HG03378 (cell line): ENCODE measurements around the gene RNMT.
"Not testable (repeated sequence)": the region's sequence is repeated elsewhere in the genome, so short reads cannot be mapped to it uniquely, and the experiment has no call there.

ENCODE experiments used
- ATAC-seq: cut with Tn5 transposase; IDR thresholded peaks from one replicate; pipeline ENCODE4 v1.9.1; 2021; ENCODE audit warnings: mild to moderate bottlenecking, moderate library complexity; ENCODE audit not compliant: unreplicated experiment

The RNMT gene

GRCh38 chr18:13730481-13730880 is 4.0 kb downstream of the RNMT start:
- ATAC-seq, result no peak

DNA sequence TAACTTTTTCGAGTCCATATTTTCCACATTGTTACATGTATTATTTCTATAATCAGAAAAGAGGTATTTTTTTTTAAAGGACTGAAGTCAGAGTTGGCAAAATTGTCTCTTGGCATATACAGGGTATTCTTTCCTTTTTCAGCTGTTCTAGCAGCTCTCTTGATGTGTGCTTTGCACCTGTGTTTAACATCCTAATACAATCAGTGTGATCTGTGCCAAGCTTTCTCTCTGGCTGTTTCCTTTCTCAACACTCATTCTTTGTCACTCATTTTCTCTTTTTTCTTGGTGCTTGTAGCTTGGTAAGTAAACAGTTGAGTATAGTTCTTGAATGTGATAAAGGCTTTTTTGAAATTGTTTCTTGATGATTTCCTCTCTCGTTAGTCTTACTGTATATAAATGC is 9.2 kb downstream of the RNMT start:
- ATAC-seq, result no peak

- ATAC-seq, result no peak
Measured at GRCh38 chr18:13745696-13746095, 19.2 kb downstream of the RNMT start.

GRCh38 chr18:13746633-13747032 is 20.2 kb downstream of the RNMT start:
- ATAC-seq, result no peak

DNA sequence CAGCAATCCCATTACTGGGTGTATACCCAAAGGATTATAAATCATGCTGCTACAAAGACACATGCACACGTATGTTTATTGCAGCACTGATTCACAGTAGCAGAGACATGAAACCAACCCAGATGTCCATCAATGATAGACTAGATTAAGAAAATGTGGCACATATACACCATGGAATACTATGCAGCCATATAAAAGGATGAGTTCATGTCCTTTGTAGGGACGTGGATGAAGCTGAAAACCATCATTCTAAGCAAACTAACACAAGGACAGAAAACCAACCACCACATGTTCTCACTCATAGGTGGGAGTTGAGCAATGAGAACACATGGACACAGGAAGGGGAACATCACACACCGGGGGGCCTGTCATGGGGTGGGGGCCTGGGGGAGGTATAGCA is 25.1 kb downstream of the RNMT start:
- not testable (repeated sequence) for ATAC-seq

- ATAC-seq, result no peak
Measured at GRCh38 chr18:13756261-13756660, 29.8 kb downstream of the RNMT start.

- ATAC-seq, result no peak
Measured at GRCh38 chr18:13756671-13757070, 30.2 kb downstream of the RNMT start.

DNA sequence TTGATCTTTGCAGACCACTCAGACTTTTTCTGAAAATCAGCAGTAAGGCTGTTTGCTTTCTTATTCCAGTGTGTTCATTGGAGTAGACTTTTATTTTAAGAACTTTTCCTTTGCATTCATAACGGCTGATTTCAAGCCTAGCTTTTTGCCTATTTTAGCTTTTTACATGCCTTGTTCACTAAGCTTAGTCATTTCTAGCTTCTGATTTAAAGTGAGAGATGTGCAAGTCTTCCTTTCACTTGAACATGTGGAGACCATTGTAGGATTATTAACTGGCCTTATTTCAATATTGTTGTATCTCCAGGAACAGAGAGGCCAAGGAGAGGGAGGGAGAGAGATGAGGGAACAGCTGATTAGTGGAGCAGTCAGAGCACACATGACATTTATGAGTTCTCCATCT is 32.1 kb downstream of the RNMT start:
- no peak for ATAC-seq

- no peak for ATAC-seq
Measured at GRCh38 chr18:13760047-13760446, 33.6 kb downstream of the RNMT start.

DNA sequence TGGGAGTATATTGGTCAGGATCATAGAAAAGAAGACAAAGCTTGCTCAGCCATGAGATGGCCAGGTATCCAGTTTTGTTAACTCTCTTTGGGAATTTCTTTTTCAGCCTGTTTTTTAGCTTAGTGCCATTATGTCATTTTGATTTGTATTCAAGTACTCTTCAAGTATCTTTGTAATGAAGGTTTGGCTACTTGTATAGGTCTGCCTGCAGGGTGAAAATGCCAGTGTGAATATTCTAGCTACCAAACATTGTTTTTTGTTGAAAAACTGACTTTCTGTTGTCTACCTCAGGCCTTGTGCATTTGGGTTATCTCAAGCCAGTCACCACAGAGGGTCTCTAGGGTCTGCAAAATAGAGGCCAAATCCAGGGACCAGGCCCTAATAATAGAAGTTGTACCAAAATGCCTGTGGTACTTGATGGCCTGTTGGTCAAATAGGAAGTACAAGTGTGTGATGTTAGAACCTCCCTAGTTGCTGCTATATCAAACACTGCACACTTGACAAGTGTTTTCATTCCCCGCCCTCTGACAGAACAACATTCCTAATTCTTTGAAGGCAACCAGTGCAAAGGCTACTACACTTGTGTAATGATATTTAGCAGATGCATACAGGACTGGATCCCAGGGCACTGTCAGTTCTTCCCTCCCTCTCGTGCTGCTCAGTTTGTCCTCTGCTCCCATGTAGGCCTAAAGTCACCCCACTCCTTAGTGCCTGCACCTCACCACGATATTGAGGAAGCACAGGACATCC is 36.4 kb downstream of the RNMT start:
- ATAC-seq, result no peak

DNA sequence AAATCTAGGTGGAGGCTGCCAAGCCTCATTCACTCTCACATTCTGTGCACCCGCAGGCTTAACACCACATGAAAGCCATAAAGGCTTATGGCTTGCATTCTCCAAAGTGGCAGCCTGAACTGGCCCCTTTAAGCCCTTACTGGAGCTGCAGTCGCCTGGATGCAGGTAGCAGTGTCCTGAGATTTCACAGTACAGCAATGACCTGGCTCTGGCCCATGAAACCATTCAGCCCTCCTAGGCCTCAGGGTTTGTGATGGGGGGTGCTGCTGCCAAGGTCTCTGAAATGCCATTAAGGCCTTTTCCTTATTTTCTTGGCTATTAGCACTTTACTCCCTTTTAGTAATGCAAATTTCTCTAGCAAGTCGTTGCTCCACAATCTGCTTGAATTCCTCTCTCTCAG is 48.6 kb downstream of the RNMT start:
- ATAC-seq, result no peak

GRCh38 chr18:13791181-13791580 is 64.7 kb downstream of the RNMT start:
- ATAC-seq, result no peak

- no peak for ATAC-seq
Measured at GRCh38 chr18:13793819-13794218, 67.3 kb downstream of the RNMT start.

DNA sequence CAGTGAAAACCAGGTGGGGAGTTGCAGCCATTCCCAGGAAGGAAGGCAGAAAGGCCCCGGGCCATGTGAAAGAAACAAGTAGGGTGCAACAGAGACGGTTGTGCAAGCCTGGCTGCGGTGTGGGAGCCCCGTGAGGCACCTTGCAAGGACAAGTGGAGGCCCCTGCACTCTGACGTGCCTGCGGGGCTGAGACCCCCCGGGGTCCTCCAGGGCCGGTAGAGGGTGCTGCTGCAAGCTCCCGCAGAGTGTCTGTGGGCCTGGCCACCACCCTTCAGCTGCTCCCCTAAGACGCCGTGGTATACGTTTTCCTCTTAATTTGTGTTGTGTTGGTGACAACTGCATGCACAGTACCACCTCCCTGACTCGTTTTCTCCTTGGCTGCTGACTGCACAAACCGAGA is 70.0 kb downstream of the RNMT start:
- no peak for ATAC-seq

- ATAC-seq, result no peak
Measured at GRCh38 chr18:13797157-13797611, 70.7 kb downstream of the RNMT start.

- no peak for ATAC-seq
Measured at GRCh38 chr18:13799396-13799795, 72.9 kb downstream of the RNMT start.

DNA sequence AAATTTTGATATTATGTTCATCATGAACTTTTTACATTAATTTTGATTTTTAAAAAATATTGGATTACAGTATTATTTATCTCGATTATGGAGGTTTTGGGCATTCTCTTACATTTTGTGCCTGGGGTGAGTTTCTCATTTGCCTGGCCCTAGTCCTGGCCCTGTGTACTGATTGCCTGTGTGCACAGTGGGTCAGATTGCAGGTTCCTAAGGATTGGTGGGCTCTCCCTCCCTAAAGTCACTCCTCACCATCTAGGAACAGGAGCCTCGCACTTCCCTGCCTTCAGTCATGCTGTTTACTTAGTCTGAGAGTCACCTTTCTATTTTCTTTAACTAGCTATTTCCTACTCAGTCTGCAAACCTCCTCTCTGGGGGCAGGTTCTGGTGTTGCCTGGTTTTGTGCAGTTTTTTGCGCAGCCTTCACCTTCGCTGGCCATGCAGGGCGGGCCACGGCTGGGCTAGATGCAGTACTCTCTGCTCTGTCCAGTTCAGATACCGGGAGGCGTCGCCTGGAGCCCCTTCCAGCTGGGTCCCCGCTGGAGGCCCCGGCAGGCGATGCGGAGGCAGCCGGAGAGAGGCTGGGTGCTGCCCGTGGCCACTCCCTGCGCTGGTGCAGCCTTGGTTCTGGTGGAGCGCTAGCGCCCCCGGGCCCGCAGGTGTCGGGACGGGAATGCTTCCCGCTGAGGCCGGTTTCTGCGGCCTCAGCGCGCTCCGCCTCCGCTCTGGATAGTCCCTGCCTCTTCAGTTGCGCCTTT is 74.2 kb downstream of the RNMT start:
- ATAC-seq, result no peak

DNA sequence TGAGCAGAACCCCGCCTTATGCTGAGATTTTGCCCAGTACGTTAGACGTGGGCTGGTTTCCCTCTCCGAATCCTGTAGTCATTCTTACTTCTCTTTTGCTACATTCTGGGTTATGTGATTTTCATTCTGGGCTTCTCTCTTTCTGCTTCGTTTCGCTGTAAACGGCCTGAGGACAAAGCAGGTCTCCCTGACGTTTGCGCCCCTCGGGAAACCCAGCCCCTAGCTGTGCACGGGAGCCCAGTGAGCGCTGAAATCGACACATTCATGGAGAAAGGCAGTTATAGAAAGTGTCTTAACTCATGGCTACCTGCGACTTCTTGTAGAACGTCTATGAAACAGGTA is 74.8 kb downstream of the RNMT start:
- ATAC-seq, result no peak

DNA sequence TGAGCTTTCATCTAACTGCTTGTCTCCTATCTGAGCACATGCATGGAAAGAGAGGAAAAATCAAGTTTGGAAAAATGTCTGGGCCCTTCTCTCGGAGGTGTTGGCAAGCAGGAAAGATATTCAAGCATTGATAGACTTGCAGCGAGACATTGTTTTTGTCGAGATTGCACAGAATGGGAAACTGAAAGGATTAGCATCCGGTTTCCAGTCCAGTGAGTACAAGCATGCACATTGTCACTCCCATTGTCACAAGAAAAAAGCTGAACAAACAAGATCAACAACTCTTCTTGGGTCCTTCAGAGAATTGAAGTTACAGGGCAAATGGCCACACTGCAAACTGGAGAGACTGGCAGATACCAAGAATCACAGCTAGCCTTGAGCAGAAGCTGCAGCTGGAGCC is 77.8 kb downstream of the RNMT start:
- ATAC-seq, result no peak

DNA sequence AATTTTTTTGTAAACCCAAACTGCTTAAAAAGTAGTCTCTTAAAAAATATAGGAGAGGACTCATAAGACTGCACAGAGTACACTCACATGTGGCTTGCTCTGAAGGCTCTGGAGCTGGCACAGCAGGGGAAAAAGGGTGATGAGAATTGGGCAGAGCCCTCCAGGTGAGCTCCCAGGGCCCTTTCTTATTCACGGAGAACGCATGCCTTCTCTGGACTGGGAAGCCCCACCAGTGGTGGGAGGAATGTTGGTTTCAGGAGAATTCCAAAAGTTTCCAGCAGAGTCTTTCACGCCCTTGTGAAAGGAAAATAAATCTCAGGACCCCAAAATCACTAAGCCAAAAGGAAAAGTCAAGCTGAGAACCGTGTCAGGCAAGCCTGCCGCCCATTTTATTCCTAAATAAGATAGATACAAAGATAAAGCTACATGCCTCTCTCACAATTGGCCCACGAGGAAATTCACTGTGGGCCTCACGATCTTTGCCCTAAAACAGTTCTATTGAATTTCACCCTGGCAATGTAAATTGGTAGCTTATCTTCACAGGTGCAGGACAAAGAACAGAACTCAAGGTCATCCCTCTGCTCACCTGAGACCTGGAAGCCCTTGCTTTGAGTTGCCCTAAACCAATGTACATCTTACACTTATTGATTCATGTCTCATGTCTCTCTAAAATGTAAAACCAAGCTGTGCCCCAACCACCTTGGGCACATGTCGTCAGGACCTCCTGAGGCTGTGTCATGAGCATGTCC is 82.0 kb downstream of the RNMT start:
- ATAC-seq, result no peak

- ATAC-seq, result no peak
Measured at GRCh38 chr18:13809043-13809430, 82.6 kb downstream of the RNMT start.
